Activated naive CD4-positive, alpha-beta T cell treated with anti-CD3 and anti-CD28 coated beads for 36 hours (primary cell): Measurements from ENCODE around the gene MRPL1. TPM values are rescaled to one million over a fixed set of nuclear protein-coding genes. Genes with fewer than 3 reads are reported as not detected.

Experiments
- CTCF ChIA-PET: fragments of 350-600 bp; sonication (Branson Sonifier 250); formaldehyde crosslinking; loops from one replicate; lab custom pipeline; 2021; ENCODE audit warnings: antibody characterized with exemption; lab: Charles Lee
- DNase-seq: peaks from one replicate; pipeline ENCODE4 v3.0.0-alpha.2; 2020
- H3K27ac Mint-ChIP-seq: one replicate; pipeline ENCODE4 v1.8.0; 2021; ENCODE audit warnings: mild to moderate bottlenecking, mixed read lengths
- H3K27me3 Mint-ChIP-seq: one replicate; pipeline ENCODE4 v1.8.0; 2021; ENCODE audit warnings: low read depth, mixed read lengths
- H3K36me3 Mint-ChIP-seq: one replicate; pipeline ENCODE4 v1.8.0; 2021; ENCODE audit warnings: low read depth, mixed read lengths
- H3K4me1 Mint-ChIP-seq: one replicate; pipeline ENCODE4 v1.8.0; 2021; ENCODE audit warnings: low read depth, mixed read lengths
- H3K4me3 Mint-ChIP-seq: one replicate; pipeline ENCODE4 v1.8.0; 2021; ENCODE audit warnings: mild to moderate bottlenecking, moderate library complexity, mixed read lengths
- H3K9me3 Mint-ChIP-seq: one replicate; pipeline ENCODE4 v1.8.0; 2021; ENCODE audit warnings: mixed read lengths
- intact Hi-C: fragments of 100-400 bp; cut with micrococcal nuclease; formaldehyde crosslinking; loops from one replicate; pipeline ENCODE4 v1.15.1; 2023
- total RNA-seq, 2 experiments: library from RNA; stranded (reverse); gene quantifications; one replicate each; pipeline ENCODE4 v1.2.3, GENCODE V29; 2021

The MRPL1 gene
- total RNA-seq, 2 experiments from 2014 or later: 37.5 to 39.8 TPM

DNA sequence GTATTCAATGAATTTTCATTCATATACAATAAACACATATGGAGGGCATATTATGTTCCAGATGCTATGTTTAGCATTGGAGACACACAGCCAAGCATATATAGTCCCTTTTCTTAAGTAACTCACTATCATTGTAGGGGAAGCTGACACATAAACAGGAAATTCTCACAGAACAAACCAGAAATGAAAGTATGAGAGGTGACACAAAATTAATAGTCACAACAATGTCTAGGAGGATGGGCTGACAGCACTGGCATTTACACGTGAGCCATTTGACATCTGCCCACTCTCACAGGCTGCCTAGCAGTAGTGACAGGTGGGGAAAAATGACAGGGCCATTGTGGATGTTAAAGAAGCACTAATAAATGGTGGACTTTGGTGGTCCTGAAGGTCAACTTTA lies 40.9 kb upstream of the MRPL1 start:
- Mint-ChIP-seq H3K36me3 (peaks cover 16% of the 10 kb centered on the region), H3K9me3 (no peaks in the 10 kb centered on the region), H3K27me3 (no peaks in the 10 kb centered on the region), H3K4me1 (peaks cover 40% of the 10 kb centered on the region), H3K4me3 (peak overlapping the region; percentile 70), H3K27ac (peak overlapping the region; percentile 98)
- intact Hi-C loops: loop anchor here (1.0 to 2.0 kb wide), 7 partner anchors 20 to 836 kb away; partner anchors contain the start of gene MRPL1
- DNase-seq: peak; percentile 71
- CTCF ChIA-PET: interaction anchor here (5.9 kb wide), 1 partner anchor 37 kb away, joined by 69 read pairs; the partner anchor contains the start of gene MRPL1

- CTCF ChIA-PET: no interaction called here
- Mint-ChIP-seq H3K27me3 (no peaks in the 10 kb centered on the region), H3K27ac (no peak overlapping the region), H3K36me3 (peaks cover under 1% of the 10 kb centered on the region), H3K4me3 (no peak overlapping the region), H3K9me3 (no peaks in the 10 kb centered on the region), H3K4me1 (peaks cover 57% of the 10 kb centered on the region)
- DNase-seq: no peak
- intact Hi-C loops: no loop called here
Observed at GRCh38 chr4:77826275-77826674, 36.4 kb upstream of the MRPL1 start.

GRCh38 chr4:77827343-77827742 lies 35.3 kb upstream of the MRPL1 start:
- Mint-ChIP-seq H3K27ac (peak overlapping the region; percentile 69), H3K27me3 (no peaks in the 10 kb centered on the region), H3K9me3 (no peaks in the 10 kb centered on the region), H3K4me1 (peaks cover 47% of the 10 kb centered on the region), H3K4me3 (no peak overlapping the region), H3K36me3 (no peaks in the 10 kb centered on the region)
- intact Hi-C loops: no loop called here
- CTCF ChIA-PET: interaction anchor here (0.8 to 1.2 kb wide), 4 partner anchors 16 to 34 kb away, joined by 3 to 4 read pairs (median 3); no protein-coding TSS in a partner anchor
- DNase-seq: no peak

GRCh38 chr4:77833126-77833724 lies 29.4 kb upstream of the MRPL1 start:
- Mint-ChIP-seq H3K9me3 (no peaks in the 10 kb centered on the region), H3K27ac (no peak overlapping the region), H3K4me3 (no peak overlapping the region), H3K36me3 (no peaks in the 10 kb centered on the region), H3K27me3 (no peaks in the 10 kb centered on the region), H3K4me1 (peaks cover 16% of the 10 kb centered on the region)
- CTCF ChIA-PET: interaction anchor here (0.7 to 0.8 kb wide), 2 partner anchors 13 to 233 kb away, joined by 3 to 4 read pairs; no protein-coding TSS in a partner anchor
- intact Hi-C loops: no loop called here
- no peak for DNase-seq

- no peak overlapping the region for H3K27ac Mint-ChIP-seq
- CTCF ChIA-PET: no interaction called here
- no peaks in the 10 kb centered on the region for H3K9me3 Mint-ChIP-seq
- H3K36me3 Mint-ChIP-seq: no peaks in the 10 kb centered on the region
- intact Hi-C loops: no loop called here
- no peak overlapping the region for H3K4me3 Mint-ChIP-seq
- H3K27me3 Mint-ChIP-seq: no peaks in the 10 kb centered on the region
- no peak for DNase-seq
- peaks cover 7% of the 10 kb centered on the region for H3K4me1 Mint-ChIP-seq
Observed at GRCh38 chr4:77834403-77834802, 28.2 kb upstream of the MRPL1 start.

DNA sequence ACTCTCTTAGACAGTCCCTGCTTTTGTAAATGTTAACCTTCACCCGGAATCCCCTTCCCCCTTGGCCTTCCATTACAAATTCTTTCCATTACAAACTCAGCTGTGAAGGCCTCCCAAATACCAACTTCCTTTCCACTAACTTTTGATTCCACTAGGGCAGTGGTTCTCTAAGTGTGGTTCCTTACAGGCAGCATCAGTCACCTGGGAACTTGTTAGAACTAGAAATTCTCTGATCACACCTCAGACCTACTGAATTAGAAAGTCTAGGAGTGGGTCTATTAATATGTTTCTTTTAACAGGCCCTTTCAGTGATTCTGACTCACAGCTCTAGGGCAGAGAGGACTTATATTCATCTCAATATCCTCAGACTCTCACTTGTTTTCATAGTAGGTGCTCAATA lies 19.0 kb upstream of the MRPL1 start:
- Mint-ChIP-seq H3K4me3 (no peak overlapping the region), H3K9me3 (no peaks in the 10 kb centered on the region), H3K4me1 (peaks cover 22% of the 10 kb centered on the region), H3K27ac (peak overlapping the region; percentile 16), H3K36me3 (no peaks in the 10 kb centered on the region), H3K27me3 (no peaks in the 10 kb centered on the region)
- CTCF ChIA-PET: interaction anchor here (0.6 to 1.2 kb wide), 3 partner anchors 17 to 259 kb away, joined by 3 to 4 read pairs (median 4); no protein-coding TSS in a partner anchor
- DNase-seq: no peak
- intact Hi-C loops: loop anchor here (1.0 kb wide), 2 partner anchors 19 to 22 kb away; partner anchors contain the start of gene MRPL1

DNA sequence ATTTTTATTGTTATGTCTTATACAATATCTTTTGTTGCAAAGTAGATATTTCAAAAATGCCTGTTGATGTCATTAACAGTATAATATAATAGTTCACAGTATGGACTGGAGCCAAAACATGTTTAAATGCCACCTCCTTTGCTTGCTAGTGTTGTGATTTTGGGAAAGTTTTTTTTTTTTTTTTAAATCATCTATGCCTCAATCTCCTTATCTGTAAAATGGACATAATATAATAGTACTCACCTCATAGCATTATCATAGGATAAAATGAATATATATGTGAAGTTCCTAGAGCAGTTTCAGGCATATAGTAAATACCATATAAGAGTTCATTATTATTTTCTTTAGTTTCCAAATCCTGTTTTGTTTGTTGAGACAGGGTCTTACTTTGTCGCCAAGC lies 18.3 kb upstream of the MRPL1 start:
- H3K36me3 Mint-ChIP-seq: no peaks in the 10 kb centered on the region
- peaks cover 22% of the 10 kb centered on the region for H3K4me1 Mint-ChIP-seq
- no peaks in the 10 kb centered on the region for H3K27me3 Mint-ChIP-seq
- no peaks in the 10 kb centered on the region for H3K9me3 Mint-ChIP-seq
- no peak overlapping the region for H3K4me3 Mint-ChIP-seq
- intact Hi-C loops: no loop called here
- CTCF ChIA-PET: interaction anchor here (0.6 to 1.8 kb wide), 4 partner anchors 12 to 260 kb away, joined by 3 to 10 read pairs (median 4); no protein-coding TSS in a partner anchor
- DNase-seq: no peak
- H3K27ac Mint-ChIP-seq: no peak overlapping the region

GRCh38 chr4:77845400-77845799 lies 17.2 kb upstream of the MRPL1 start:
- CTCF ChIA-PET: interaction anchor here (1.8 kb wide), 1 partner anchor 11 kb away, joined by 10 read pairs; no protein-coding TSS in a partner anchor
- H3K4me3 Mint-ChIP-seq: no peak overlapping the region
- intact Hi-C loops: loop anchor here (1.0 kb wide), 2 partner anchors 8 to 10 kb away; no protein-coding TSS in a partner anchor
- no peaks in the 10 kb centered on the region for H3K36me3 Mint-ChIP-seq
- H3K27me3 Mint-ChIP-seq: no peaks in the 10 kb centered on the region
- peaks cover 22% of the 10 kb centered on the region for H3K4me1 Mint-ChIP-seq
- H3K9me3 Mint-ChIP-seq: no peaks in the 10 kb centered on the region
- H3K27ac Mint-ChIP-seq: peak overlapping the region; percentile 41
- DNase-seq: no peak

DNA sequence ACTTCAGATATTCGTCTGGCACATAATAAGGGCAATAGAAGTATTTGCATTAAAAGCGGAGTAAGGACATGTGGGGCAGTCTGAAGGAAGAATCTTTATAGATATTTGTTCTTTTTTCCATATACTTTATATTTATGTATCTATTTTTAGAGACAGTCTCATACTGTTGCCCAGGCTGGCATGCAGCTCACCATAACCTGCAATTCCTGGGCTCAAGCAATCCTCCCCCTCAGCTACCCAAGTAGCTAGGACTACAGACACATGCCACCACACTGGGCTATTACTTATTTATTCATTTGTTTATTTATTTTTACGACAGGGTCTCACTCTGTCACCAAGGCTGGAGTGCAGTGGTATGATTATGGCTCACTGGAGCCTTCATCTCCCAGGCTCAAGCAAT lies 16.7 kb upstream of the MRPL1 start:
- Mint-ChIP-seq H3K4me1 (peaks cover 22% of the 10 kb centered on the region), H3K36me3 (no peaks in the 10 kb centered on the region), H3K27me3 (no peaks in the 10 kb centered on the region), H3K27ac (peak overlapping the region; percentile 41), H3K9me3 (no peaks in the 10 kb centered on the region), H3K4me3 (no peak overlapping the region)
- intact Hi-C loops: loop anchor here (1.0 kb wide), 2 partner anchors 7 to 11 kb away; no protein-coding TSS in a partner anchor
- CTCF ChIA-PET: interaction anchor here (0.9 to 1.8 kb wide), 2 partner anchors 10 kb away, joined by 4 to 10 read pairs; no protein-coding TSS in a partner anchor
- DNase-seq: no peak

DNA sequence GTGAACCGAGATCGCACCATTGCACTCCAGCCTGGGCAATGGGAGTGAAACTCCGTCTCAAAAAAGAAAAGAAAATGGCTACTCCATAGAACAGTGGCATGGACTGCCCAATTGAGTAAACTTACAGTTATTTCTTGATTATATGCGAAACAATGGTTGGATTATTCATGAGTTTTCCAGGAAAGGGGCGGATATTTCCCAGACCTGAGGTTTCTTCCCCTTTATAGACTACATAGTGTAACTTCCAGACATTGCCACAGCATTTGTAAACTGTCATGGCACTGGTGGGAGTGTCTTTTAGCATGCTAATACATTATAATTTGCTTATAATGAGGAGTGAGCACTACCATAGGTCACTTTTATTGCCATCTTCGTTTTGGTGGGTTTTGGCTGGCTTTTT lies 14.1 kb upstream of the MRPL1 start:
- DNase-seq: no peak
- Mint-ChIP-seq H3K4me1 (peaks cover 33% of the 10 kb centered on the region), H3K27ac (no peak overlapping the region), H3K9me3 (no peaks in the 10 kb centered on the region), H3K4me3 (no peak overlapping the region), H3K36me3 (no peaks in the 10 kb centered on the region), H3K27me3 (no peaks in the 10 kb centered on the region)
- CTCF ChIA-PET: no interaction called here
- intact Hi-C loops: no loop called here

- DNase-seq: no peak
- intact Hi-C loops: no loop called here
- no peaks in the 10 kb centered on the region for H3K9me3 Mint-ChIP-seq
- CTCF ChIA-PET: interaction anchor here (1.1 kb wide), 2 partner anchors 10 to 14 kb away, joined by 3 to 4 read pairs; no protein-coding TSS in a partner anchor
- no peak overlapping the region for H3K27ac Mint-ChIP-seq
- no peaks in the 10 kb centered on the region for H3K36me3 Mint-ChIP-seq
- H3K4me1 Mint-ChIP-seq: peaks cover 32% of the 10 kb centered on the region
- no peak overlapping the region for H3K4me3 Mint-ChIP-seq
- H3K27me3 Mint-ChIP-seq: no peaks in the 10 kb centered on the region
Observed at GRCh38 chr4:77849278-77849965, 13.2 kb upstream of the MRPL1 start.

- peak overlapping the region; percentile 95 for H3K27ac Mint-ChIP-seq
- intact Hi-C loops: loop anchor here (1.0 kb wide), 1 partner anchor 8 kb away; no protein-coding TSS in a partner anchor
- no peaks in the 10 kb centered on the region for H3K36me3 Mint-ChIP-seq
- peak; percentile 80 for DNase-seq
- no peaks in the 10 kb centered on the region for H3K27me3 Mint-ChIP-seq
- peak overlapping the region; percentile 52 for H3K4me3 Mint-ChIP-seq
- no peaks in the 10 kb centered on the region for H3K9me3 Mint-ChIP-seq
- CTCF ChIA-PET: interaction anchor here (0.9 to 1.5 kb wide), 4 partner anchors 9 to 124 kb away, joined by 3 to 8 read pairs (median 5); partner anchors contain the start of genes CNOT6L and MRPL1
- peaks cover 51% of the 10 kb centered on the region for H3K4me1 Mint-ChIP-seq
Observed at GRCh38 chr4:77852892-77853495, 9.6 kb upstream of the MRPL1 start.
